Inflammatory macrophage treated with lipopolysaccharide for 4 hours (primary cell): ENCODE results near the gene FHOD3.

Experiments
- DNase-seq: peaks from one replicate; pipeline ENCODE4 v3.0.0-alpha.2; 2020

Gene FHOD3

GRCh38 chr18:36296650-36297416, 680 bp upstream of the FHOD3 start:
- no peak for DNase-seq

GRCh38 chr18:36298126-36298741, 721 bp downstream of the FHOD3 start:
- no peak for DNase-seq

- DNase-seq = no peak
Observed at GRCh38 chr18:36299015-36299414, 1.5 kb downstream of the FHOD3 start.

GRCh38 chr18:36300211-36300610, 2.7 kb downstream of the FHOD3 start:
- DNase-seq = no peak

GRCh38 chr18:36301884-36302283, 4.4 kb downstream of the FHOD3 start:
- DNase-seq = no peak

- no peak for DNase-seq
Observed at GRCh38 chr18:36302676-36303075, 5.2 kb downstream of the FHOD3 start.

- no peak for DNase-seq
Observed at GRCh38 chr18:36303211-36303844, 5.8 kb downstream of the FHOD3 start.

GRCh38 chr18:36304723-36305122, 7.2 kb downstream of the FHOD3 start:
- no peak for DNase-seq

GRCh38 chr18:36305375-36305774, 7.9 kb downstream of the FHOD3 start:
- no peak for DNase-seq

GRCh38 chr18:36307513-36307912, 10.0 kb downstream of the FHOD3 start:
- no peak for DNase-seq

- no peak for DNase-seq
Observed at GRCh38 chr18:36308711-36309435, 11.4 kb downstream of the FHOD3 start.

GRCh38 chr18:36309436-36310391, 12.2 kb downstream of the FHOD3 start:
- DNase-seq = no peak

- DNase-seq = no peak
Observed at GRCh38 chr18:36311026-36311570, 13.6 kb downstream of the FHOD3 start.

GRCh38 chr18:36312806-36313395, 15.4 kb downstream of the FHOD3 start:
- no peak for DNase-seq

GRCh38 chr18:36314098-36314497, 16.6 kb downstream of the FHOD3 start:
- no peak for DNase-seq

GRCh38 chr18:36314754-36315153, 17.2 kb downstream of the FHOD3 start:
- DNase-seq = no peak

GRCh38 chr18:36315736-36316135, 18.2 kb downstream of the FHOD3 start:
- no peak for DNase-seq

GRCh38 chr18:36316246-36316645, 18.7 kb downstream of the FHOD3 start:
- no peak for DNase-seq

GRCh38 chr18:36321658-36322407, 24.3 kb downstream of the FHOD3 start:
- DNase-seq = no peak

GRCh38 chr18:36322408-36322728, 24.9 kb downstream of the FHOD3 start:
- DNase-seq = no peak

- no peak for DNase-seq
Observed at GRCh38 chr18:36322734-36323133, 25.2 kb downstream of the FHOD3 start.
